22Rv1 (cell line): ENCODE results near the gene SDHAF2.

Experiments
- H3K27ac ChIP-seq: fragments of 450-650 bp; 2 replicates; pipeline ENCODE4 v1.5.1; 2017
- ZFX ChIP-seq: fragments of 450-650 bp; IDR thresholded peaks from 2 replicates; pipeline ENCODE4 v1.6.1; 2017; ENCODE audit warnings: antibody characterized with exemption, borderline replicate concordance
- TF ChIP-seq, protein P1 (sequence below): fragments of 450-650 bp; IDR thresholded peaks from 2 replicates; pipeline ENCODE4 v1.5.1; 2017; ENCODE audit warnings: mild to moderate bottlenecking

The SDHAF2 gene

DNA sequence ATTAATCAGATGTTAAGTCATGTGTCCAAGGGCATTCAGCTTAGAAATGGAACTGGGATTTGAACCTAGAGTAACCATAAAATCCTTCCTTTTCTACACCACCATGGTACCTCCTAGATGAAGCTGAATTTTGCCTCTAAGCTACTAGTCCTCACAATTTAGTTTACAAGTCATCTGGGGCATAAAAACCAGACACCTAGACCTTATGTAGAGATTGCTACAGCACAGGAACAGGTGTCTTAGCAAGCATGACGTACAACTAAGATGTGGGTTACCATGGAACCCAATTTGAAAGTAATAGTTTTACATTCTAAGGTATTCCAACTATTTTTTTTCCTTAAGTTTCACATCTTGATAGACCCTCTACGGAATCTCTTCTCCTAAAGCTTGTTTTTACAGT, 28.4 kb upstream of the SDHAF2 start:
- TF ChIP-seq, protein P1, sequence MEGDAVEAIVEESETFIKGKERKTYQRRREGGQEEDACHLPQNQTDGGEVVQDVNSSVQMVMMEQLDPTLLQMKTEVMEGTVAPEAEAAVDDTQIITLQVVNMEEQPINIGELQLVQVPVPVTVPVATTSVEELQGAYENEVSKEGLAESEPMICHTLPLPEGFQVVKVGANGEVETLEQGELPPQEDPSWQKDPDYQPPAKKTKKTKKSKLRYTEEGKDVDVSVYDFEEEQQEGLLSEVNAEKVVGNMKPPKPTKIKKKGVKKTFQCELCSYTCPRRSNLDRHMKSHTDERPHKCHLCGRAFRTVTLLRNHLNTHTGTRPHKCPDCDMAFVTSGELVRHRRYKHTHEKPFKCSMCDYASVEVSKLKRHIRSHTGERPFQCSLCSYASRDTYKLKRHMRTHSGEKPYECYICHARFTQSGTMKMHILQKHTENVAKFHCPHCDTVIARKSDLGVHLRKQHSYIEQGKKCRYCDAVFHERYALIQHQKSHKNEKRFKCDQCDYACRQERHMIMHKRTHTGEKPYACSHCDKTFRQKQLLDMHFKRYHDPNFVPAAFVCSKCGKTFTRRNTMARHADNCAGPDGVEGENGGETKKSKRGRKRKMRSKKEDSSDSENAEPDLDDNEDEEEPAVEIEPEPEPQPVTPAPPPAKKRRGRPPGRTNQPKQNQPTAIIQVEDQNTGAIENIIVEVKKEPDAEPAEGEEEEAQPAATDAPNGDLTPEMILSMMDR: no peak
- no peak for TF ChIP-seq ZFX
- peak overlapping the region; percentile 30; the same call in 1 of the 2 replicates for H3K27ac ChIP-seq

DNA sequence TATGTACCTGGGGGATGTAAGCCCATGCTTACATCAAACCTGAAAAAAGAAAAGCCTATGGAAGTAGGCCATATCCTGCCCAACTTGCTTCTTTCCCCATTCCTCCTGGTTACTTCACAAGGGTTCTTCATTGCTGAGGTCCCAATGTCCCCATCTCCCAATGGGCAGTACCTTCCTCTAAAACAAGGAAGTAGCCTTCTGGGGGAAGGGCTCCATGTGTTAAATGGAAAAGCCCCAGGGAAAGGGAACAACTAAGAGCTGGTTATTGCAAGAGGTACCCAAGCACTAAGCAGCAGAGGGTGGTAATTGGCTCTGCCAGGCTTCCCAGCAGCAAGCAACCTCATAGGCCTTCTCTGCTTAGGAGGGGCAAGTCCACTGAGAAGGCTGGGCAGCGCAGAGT, 26.3 kb upstream of the SDHAF2 start:
- no peak overlapping the region for H3K27ac ChIP-seq
- TF ChIP-seq, protein P1: no peak
- no peak for TF ChIP-seq ZFX

GRCh38 chr11:61404103-61404502, 25.8 kb upstream of the SDHAF2 start:
- TF ChIP-seq, protein P1: no peak
- no peak for TF ChIP-seq ZFX
- no peak overlapping the region for H3K27ac ChIP-seq

- H3K27ac ChIP-seq: no peak overlapping the region
- TF ChIP-seq, protein P1: no peak
- TF ChIP-seq ZFX: no peak
Observed at GRCh38 chr11:61404641-61405040, 25.3 kb upstream of the SDHAF2 start.

DNA sequence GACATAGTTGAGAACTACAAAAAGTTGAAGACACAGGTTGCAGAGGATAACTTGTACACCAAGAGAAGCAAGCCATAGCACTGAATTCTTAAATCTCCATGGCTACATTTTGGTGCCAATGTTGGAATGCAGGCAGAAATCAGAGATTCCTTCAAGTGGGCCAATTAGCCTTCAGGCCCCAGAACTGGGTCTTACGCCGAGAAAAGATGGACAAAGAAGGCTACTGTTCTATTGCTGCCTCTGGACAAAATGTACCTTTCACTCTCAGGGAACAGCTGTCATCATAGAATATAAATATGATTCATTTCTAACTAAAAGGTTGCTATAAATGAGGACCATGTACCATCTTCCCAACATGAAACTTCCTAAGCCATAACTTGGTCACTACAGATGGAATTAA, 23.9 kb upstream of the SDHAF2 start:
- TF ChIP-seq ZFX: no peak
- TF ChIP-seq, protein P1: no peak
- H3K27ac ChIP-seq: no peak overlapping the region

- no peak overlapping the region for H3K27ac ChIP-seq
- TF ChIP-seq, protein P1: no peak
- no peak for TF ChIP-seq ZFX
Observed at GRCh38 chr11:61406991-61407728, 22.8 kb upstream of the SDHAF2 start.

GRCh38 chr11:61411589-61411988, 18.3 kb upstream of the SDHAF2 start:
- TF ChIP-seq ZFX: no peak
- no peak overlapping the region for H3K27ac ChIP-seq

GRCh38 chr11:61413496-61413895, 16.4 kb upstream of the SDHAF2 start:
- H3K27ac ChIP-seq: no peak overlapping the region
- TF ChIP-seq, protein P1: no peak
- no peak for TF ChIP-seq ZFX
